GM12878 (cell line): ENCODE data around the gene ADAMTS2. TPM values are rescaled to one million over a fixed set of nuclear protein-coding genes. Genes with fewer than 3 reads are reported as not detected.

Experiments used
- IKZF1 ChIP-seq: fragments of 450-650 bp; conservative IDR thresholded peaks from 2 replicates; pipeline ENCODE4 v1.6.1; 2017; ENCODE audit warnings: antibody characterized with exemption, mild to moderate bottlenecking
- PAX8 ChIP-seq: fragments of 450-650 bp; IDR thresholded peaks from 2 replicates; pipeline ENCODE4 v1.6.1; 2017; ENCODE audit warnings: mild to moderate bottlenecking, moderate library complexity
- ZSCAN29 ChIP-seq: fragments of 450-650 bp; IDR thresholded peaks from 2 replicates; pipeline ENCODE4 v1.6.1; 2017; ENCODE audit warnings: mild to moderate bottlenecking, moderate library complexity
- polyA plus RNA-seq, 11 experiments: library from polyadenylated mRNA; depleted of rRNA in 4 of 11; unstranded in 6 of 11; stranded (reverse) in 5 of 11; fragments of >200 nt; fragmentation: Nextera tagmentation in 4 of 11; fragmentation: Illumina TruSeq in 1 of 11; extraction: Ambion mirVana in 4 of 11; extraction: Trizol in 1 of 11; gene quantifications; 1 replicate in 1 of 11; 2 replicates in 10 of 11; pipeline versions ENCODE4 v1.2.1 to v1.2.3, GENCODE V29; 2011 to 2016; ENCODE audit warnings: inconsistent platforms in 2 of 11, missing spikeins in 2 of 11, low read depth in 1 of 11
- total RNA-seq, 4 experiments: library from RNA; depleted of rRNA in 3 of 4; stranded (reverse); fragments of >200 nt in 3 of 4; fragmentation: Illumina TruSeq in 1 of 4; extraction: Trizol in 1 of 4; gene quantifications; 2 replicates each; pipeline versions ENCODE4 v1.2.1 to v1.2.3, GENCODE V29; 2013 to 2021
- TF ChIP-seq, protein P1 (sequence below): fragments of 450-650 bp; IDR thresholded peaks from 2 replicates; pipeline ENCODE4 v1.6.1; 2018; ENCODE audit warnings: mild to moderate bottlenecking, low read depth, moderate library complexity; ENCODE audit not compliant: partially characterized antibody
- TF ChIP-seq, protein P2 (sequence below): fragments of 450-650 bp; IDR thresholded peaks from 2 replicates; pipeline ENCODE4 v1.6.1; 2017; ENCODE audit warnings: mild to moderate bottlenecking, low read depth, inconsistent platforms; ENCODE audit not compliant: poor library complexity, severe bottlenecking
- TF ChIP-seq, protein P3 (sequence below): IDR thresholded peaks from 2 replicates; pipeline ENCODE4 v1.6.1; 2011; ENCODE audit warnings: borderline replicate concordance, low read depth, mild to moderate bottlenecking, moderate library complexity, low read length; ENCODE audit not compliant: insufficient read depth, poor library complexity, severe bottlenecking
- TF ChIP-seq, protein P4 (sequence below): IDR thresholded peaks from 2 replicates; pipeline ENCODE4 v1.6.1; 2011; ENCODE audit warnings: borderline replicate concordance, low read depth, mild to moderate bottlenecking, moderate library complexity, mixed read lengths, low read length; ENCODE audit not compliant: insufficient read depth; ENCODE audit errors: extremely low read length

Gene ADAMTS2
- total and polyA plus RNA-seq, 10 of the 15 experiments (the other 5 are each of a cell fraction or from before 2014, with no cell fraction given): 0.03 to 0.05 TPM; not detected in 8

DNA sequence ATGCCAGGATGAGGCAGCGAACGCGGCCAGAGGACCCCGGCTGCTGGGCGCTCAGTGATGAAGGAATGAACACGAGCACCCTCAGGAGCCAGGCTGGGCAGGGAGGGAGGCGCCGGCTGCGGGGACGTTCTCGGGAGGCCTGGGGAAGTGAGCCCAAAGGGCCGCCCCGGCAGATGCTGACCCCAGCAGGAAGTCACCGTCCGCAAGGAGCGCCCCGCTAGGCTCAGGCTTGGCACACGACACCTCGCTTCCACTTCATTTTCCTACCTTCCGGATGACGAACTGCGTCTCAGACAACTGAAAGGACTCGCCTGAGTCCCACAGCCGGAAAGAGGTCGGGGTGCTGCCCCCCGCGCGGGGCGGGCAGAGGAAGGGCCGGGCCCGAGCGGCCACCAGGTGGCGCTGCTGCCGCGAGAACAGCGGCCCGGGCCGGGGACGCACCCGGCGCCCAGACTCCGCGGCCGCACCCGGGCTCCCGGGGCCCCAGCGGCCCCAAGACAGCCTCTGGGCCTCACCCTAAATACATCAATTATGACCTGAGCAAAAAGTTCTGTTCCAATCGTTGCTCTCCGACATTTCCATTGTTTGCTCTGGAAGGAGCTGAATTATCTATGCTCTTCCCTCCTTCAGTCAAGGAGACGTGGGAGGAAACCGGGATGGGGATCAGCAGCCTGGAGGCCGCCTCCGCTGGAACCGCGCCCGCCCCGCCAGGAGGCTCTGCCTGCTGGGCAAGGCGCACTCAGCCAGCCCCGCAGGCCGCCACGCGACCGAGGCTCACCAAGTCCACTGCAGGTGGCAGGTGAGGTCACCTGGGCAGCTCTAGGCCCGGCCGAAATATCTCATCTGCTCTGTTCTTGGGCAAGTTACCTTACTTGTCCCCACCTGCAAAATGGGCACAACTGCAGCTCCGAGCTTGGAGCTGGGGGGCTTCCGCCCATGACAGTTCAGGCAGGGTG lies 178.1 kb downstream of the ADAMTS2 start (continued):
- TF ChIP-seq, protein P1, sequence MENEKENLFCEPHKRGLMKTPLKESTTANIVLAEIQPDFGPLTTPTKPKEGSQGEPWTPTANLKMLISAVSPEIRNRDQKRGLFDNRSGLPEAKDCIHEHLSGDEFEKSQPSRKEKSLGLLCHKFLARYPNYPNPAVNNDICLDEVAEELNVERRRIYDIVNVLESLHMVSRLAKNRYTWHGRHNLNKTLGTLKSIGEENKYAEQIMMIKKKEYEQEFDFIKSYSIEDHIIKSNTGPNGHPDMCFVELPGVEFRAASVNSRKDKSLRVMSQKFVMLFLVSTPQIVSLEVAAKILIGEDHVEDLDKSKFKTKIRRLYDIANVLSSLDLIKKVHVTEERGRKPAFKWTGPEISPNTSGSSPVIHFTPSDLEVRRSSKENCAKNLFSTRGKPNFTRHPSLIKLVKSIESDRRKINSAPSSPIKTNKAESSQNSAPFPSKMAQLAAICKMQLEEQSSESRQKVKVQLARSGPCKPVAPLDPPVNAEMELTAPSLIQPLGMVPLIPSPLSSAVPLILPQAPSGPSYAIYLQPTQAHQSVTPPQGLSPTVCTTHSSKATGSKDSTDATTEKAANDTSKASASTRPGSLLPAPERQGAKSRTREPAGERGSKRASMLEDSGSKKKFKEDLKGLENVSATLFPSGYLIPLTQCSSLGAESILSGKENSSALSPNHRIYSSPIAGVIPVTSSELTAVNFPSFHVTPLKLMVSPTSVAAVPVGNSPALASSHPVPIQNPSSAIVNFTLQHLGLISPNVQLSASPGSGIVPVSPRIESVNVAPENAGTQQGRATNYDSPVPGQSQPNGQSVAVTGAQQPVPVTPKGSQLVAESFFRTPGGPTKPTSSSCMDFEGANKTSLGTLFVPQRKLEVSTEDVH: no peak
- TF ChIP-seq, protein P2, sequence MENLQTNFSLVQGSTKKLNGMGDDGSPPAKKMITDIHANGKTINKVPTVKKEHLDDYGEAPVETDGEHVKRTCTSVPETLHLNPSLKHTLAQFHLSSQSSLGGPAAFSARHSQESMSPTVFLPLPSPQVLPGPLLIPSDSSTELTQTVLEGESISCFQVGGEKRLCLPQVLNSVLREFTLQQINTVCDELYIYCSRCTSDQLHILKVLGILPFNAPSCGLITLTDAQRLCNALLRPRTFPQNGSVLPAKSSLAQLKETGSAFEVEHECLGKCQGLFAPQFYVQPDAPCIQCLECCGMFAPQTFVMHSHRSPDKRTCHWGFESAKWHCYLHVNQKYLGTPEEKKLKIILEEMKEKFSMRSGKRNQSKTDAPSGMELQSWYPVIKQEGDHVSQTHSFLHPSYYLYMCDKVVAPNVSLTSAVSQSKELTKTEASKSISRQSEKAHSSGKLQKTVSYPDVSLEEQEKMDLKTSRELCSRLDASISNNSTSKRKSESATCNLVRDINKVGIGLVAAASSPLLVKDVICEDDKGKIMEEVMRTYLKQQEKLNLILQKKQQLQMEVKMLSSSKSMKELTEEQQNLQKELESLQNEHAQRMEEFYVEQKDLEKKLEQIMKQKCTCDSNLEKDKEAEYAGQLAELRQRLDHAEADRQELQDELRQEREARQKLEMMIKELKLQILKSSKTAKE: no peak
- TF ChIP-seq, protein P3, sequence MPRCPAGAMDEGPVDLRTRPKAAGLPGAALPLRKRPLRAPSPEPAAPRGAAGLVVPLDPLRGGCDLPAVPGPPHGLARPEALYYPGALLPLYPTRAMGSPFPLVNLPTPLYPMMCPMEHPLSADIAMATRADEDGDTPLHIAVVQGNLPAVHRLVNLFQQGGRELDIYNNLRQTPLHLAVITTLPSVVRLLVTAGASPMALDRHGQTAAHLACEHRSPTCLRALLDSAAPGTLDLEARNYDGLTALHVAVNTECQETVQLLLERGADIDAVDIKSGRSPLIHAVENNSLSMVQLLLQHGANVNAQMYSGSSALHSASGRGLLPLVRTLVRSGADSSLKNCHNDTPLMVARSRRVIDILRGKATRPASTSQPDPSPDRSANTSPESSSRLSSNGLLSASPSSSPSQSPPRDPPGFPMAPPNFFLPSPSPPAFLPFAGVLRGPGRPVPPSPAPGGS: no peak
- TF ChIP-seq PAX8 (no peak), IKZF1 (no peak), ZSCAN29 (no peak)
- TF ChIP-seq, protein P4, sequence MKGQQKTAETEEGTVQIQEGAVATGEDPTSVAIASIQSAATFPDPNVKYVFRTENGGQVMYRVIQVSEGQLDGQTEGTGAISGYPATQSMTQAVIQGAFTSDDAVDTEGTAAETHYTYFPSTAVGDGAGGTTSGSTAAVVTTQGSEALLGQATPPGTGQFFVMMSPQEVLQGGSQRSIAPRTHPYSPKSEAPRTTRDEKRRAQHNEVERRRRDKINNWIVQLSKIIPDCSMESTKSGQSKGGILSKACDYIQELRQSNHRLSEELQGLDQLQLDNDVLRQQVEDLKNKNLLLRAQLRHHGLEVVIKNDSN: no peak
